Esophagus muscularis mucosa (tissue), 4 donors: ENCODE measurements around the gene CSNK2A1. TPM values are rescaled to one million over a fixed set of nuclear protein-coding genes. Genes with fewer than 3 reads are reported as not detected.

ENCODE experiments used
- DNase-seq: peaks from one replicate; pipeline ENCODE4 v3.0.0-alpha.2; 2017; ENCODE audit errors: extremely low spot score
- H3K27ac ChIP-seq, 4 donors: fragments of 200-600 bp; sonication (generic); replicated peaks in 1 of 4; 1 replicate in 3 of 4; 2 replicates in 1 of 4; pipeline ENCODE4 v1.5.1; 2016 to 2019; ENCODE audit warnings: mild to moderate bottlenecking in 1 of 4
- H3K27me3 ChIP-seq, 4 donors: fragments of 200-600 bp; sonication (generic); one replicate each; pipeline versions ENCODE4 v1.5.1 to v1.6.0; 2016 to 2019
- H3K36me3 ChIP-seq, 4 donors: fragments of 200-600 bp; sonication (generic); one replicate each; pipeline ENCODE4 v1.5.1; 2016 to 2019
- H3K4me1 ChIP-seq, 4 donors: fragments of 200-600 bp; sonication (generic); one replicate each; pipeline ENCODE4 v1.5.1; 2016 to 2019
- H3K4me3 ChIP-seq, 4 donors: fragments of 200-600 bp; sonication (generic); 1 replicate in 2 of 4; 2 replicates in 2 of 4; pipeline ENCODE4 v1.5.1; 2016 to 2019; ENCODE audit warnings: mild to moderate bottlenecking in 4 of 4, moderate library complexity in 1 of 4
- H3K9me3 ChIP-seq, 4 donors: fragments of 200-600 bp; sonication (generic); 1 replicate in 3 of 4; 2 replicates in 1 of 4; pipeline ENCODE4 v1.5.1; 2016 to 2019
- CTCF ChIP-seq, 3 experiments: fragments of 200-600 bp in 2 of 3; fragments of 450-650 bp in 1 of 3; sonication (generic) in 2 of 3; IDR thresholded peaks; one replicate each; pipeline ENCODE4 v1.5.1; 2017 to 2019; ENCODE audit warnings: antibody characterized with exemption in 3 of 3, mild to moderate bottlenecking in 2 of 3, moderate library complexity in 1 of 3
- EP300 ChIP-seq: sonication (generic); formaldehyde crosslinking; IDR thresholded peaks from one replicate; pipeline ENCODE4 v1.6.1; 2017; ENCODE audit warnings: antibody characterized with exemption
- POLR2A ChIP-seq: fragments of 450-650 bp; IDR thresholded peaks from one replicate; pipeline ENCODE4 v1.6.1; 2017; ENCODE audit warnings: antibody characterized with exemption, moderate library complexity, mild to moderate bottlenecking, low read depth
- POLR2AphosphoS5 ChIP-seq, 2 donors: sonication (generic); formaldehyde crosslinking; IDR thresholded peaks; one replicate each; pipeline ENCODE4 v1.6.1; 2017; ENCODE audit warnings: antibody characterized with exemption in 2 of 2
- WGBS: methylation state at CpG from one replicate; pipeline ENCODE4 v1.1.5; 2018; 5-methylcytosine and 5-hydroxymethylcytosine counted together
- intact Hi-C: fragments of 100-400 bp; cut with DNase I; formaldehyde crosslinking; loops from one replicate; pipeline ENCODE4 v1.15.1; 2023
- total RNA-seq, 4 donors: library from RNA; depleted of rRNA; stranded (reverse); fragments of >200 nt; gene quantifications; one replicate each; pipeline versions ENCODE4 v1.1.0 to v1.2.1, GENCODE V29; 2016

CSNK2A1 gene
- total RNA-seq, 4 donors from 2014 or later = 41.5 to 69.5 (median 53.6) TPM

- WGBS = 86% methylated on average over 1 of the region's 1 CpG
- Histone ChIP-seq H3K27ac (no peak overlapping the region), H3K4me3 (no peak overlapping the region), H3K36me3 (peaks cover 35 to 64% (median 58%) of the 10 kb centered on the region in 4 donors), H3K27me3 (no peaks in the 10 kb centered on the region), H3K4me1 (peaks cover 0 to 6% (median 2%) of the 10 kb centered on the region in 4 donors), H3K9me3 (no peaks in the 10 kb centered on the region)
- no peak for DNase-seq
- no peak for TF ChIP-seq POLR2AphosphoS5 (IDR thresholded peaks at IDR 0.05)
- no peak for TF ChIP-seq EP300
- TF ChIP-seq POLR2A = no peak
- TF ChIP-seq CTCF (IDR thresholded peaks at IDR 0.05) = no peak
- intact Hi-C loops = no loop called here
These were observed 62.4 kb downstream of the CSNK2A1 start for GRCh38 chr20:481167-481566.

- Histone ChIP-seq H3K27me3 (no peaks in the 10 kb centered on the region), H3K4me1 (peaks cover 0 to 10% (median 5%) of the 10 kb centered on the region in 4 donors), H3K36me3 (peaks cover 25 to 52% (median 47%) of the 10 kb centered on the region in 4 donors), H3K4me3 (no peak overlapping the region), H3K27ac (no peak overlapping the region), H3K9me3 (no peaks in the 10 kb centered on the region)
- DNase-seq = no peak
- intact Hi-C loops = no loop called here
- no peak for TF ChIP-seq POLR2AphosphoS5 (IDR thresholded peaks at IDR 0.05)
- no peak for TF ChIP-seq EP300
- no peak for TF ChIP-seq CTCF (IDR thresholded peaks at IDR 0.05)
- no peak for TF ChIP-seq POLR2A
- 71% methylated on average over 3 of the region's 3 CpGs for WGBS
These were observed 63.5 kb downstream of the CSNK2A1 start for GRCh38 chr20:480044-480443.

- no peak for TF ChIP-seq CTCF (IDR thresholded peaks at IDR 0.05)
- Histone ChIP-seq H3K4me3 (no peak overlapping the region), H3K9me3 (no peaks in the 10 kb centered on the region), H3K27ac (no peak overlapping the region), H3K27me3 (no peaks in the 10 kb centered on the region), H3K4me1 (peaks cover 0 to 10% (median 5%) of the 10 kb centered on the region in 4 donors), H3K36me3 (peaks cover 24 to 48% (median 44%) of the 10 kb centered on the region in 4 donors)
- intact Hi-C loops = loop anchor here (2.0 to 5.0 kb wide), 2 partner anchors 72 to 127 kb away; partner anchors contain the start of gene RBCK1
- WGBS = 64% methylated on average over 2 of the region's 2 CpGs
- DNase-seq = no peak
These were observed 64.1 kb downstream of the CSNK2A1 start for GRCh38 chr20:479487-479886.

- intact Hi-C loops = loop anchor here (2.0 to 5.0 kb wide), 2 partner anchors 72 to 126 kb away; partner anchors contain the start of gene RBCK1
- Histone ChIP-seq H3K27me3 (no peaks in the 10 kb centered on the region), H3K4me3 (no peak overlapping the region), H3K4me1 (peaks cover 0 to 10% (median 5%) of the 10 kb centered on the region in 4 donors), H3K27ac (no peak overlapping the region), H3K9me3 (no peaks in the 10 kb centered on the region), H3K36me3 (peaks cover 24 to 43% (median 39%) of the 10 kb centered on the region in 4 donors)
- WGBS = 57% methylated on average over 3 of the region's 3 CpGs
- no peak for DNase-seq
- TF ChIP-seq CTCF (IDR thresholded peaks at IDR 0.05) (peak; percentile 60 to 64 (median 60)), POLR2AphosphoS5 (IDR thresholded peaks at IDR 0.05) (no peak)
These were observed 64.6 kb downstream of the CSNK2A1 start for GRCh38 chr20:478949-479429.
